ENCODE results near the gene FGGY. TPM values are rescaled to one million over a fixed set of nuclear protein-coding genes. Genes with fewer than 3 reads are reported as not detected.

Gene FGGY
- total and polyA plus RNA-seq, 2 donors (not counting 1 experiment from before 2014, with no cell fraction given): 6.1 to 38.5 TPM

DNA sequence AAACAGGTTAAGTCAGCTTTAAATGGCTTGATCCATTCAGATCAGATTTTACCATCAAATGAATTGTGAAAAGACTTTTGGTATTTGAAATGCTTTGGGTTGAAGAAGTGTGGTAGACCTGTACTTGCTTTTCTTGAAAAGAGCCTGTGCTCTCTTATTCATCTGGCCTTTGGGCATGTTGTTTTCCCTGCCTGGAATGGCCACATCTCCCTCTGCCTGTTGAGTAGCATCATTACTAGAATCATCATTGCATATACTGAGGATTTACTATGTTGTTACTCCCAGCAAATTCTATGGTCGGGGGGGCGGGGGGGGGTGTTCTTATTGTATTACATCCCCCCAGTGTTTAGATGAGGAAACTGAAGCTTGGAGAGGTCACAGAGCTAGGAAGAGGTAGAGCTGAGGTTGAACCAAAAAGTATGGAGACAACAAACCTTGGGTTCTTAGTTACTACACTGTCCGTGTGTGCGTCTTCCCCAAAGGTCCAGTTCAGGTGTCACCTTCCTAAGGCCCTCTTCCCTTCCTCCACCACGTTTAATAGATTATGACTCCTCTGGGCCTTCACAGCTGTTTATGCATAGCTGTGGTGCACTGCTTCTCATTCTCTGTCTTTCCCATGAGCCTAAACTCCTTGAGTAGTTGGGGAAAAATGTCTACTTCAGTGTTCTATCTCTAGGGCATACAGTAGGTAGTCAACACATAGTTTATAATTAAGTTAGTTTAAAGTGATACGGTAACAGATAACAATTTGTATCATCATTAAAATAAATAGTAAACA, 271.5 kb downstream of the FGGY start:
- DNase-seq: no peak
- no peak overlapping the region for H3K4me3 Mint-ChIP-seq
- WGBS (ENCODE audit: insufficient coverage): 94% methylated on average over 3 of the region's 6 CpGs
- Histone ChIP-seq H3K27ac (ENCODE audit: low read length in 2 of 2) (no peak overlapping the region), H3K27me3 (replicated peaks in 1 of 4; ENCODE audit: control extremely low read depth in 1 of 4, control insufficient read depth in 3 of 4, insufficient read depth in 4 of 4, low read length in 3 of 4) (no peaks in the 10 kb centered on the region), H3K4me3 (ENCODE audit: control extremely low read depth in 1 of 5, extremely low read depth in 1 of 5, insufficient read depth in 1 of 5, low read depth in 2 of 5, low read length in 4 of 5) (no peak overlapping the region), H3K79me2 (ENCODE audit: control insufficient read depth, insufficient read depth, low read length) (no peaks in the 10 kb centered on the region), H3K9ac (ENCODE audit: low read length) (no peak overlapping the region), H3K4me2 (replicated peaks; ENCODE audit: low read depth, low read length, poor library complexity, severe bottlenecking) (no peak overlapping the region), H3K9me3 (ENCODE audit: control extremely low read depth in 1 of 3, control insufficient read depth in 2 of 3, insufficient read depth in 1 of 3, low read length in 2 of 3) (no peaks in the 10 kb centered on the region), H4K20me1 (ENCODE audit: control insufficient read depth, insufficient read depth, low read length, poor library complexity, severe bottlenecking) (no peaks in the 10 kb centered on the region), H3K4me1 (ENCODE audit: control insufficient read depth in 2 of 2, insufficient read depth in 2 of 2, low read length in 2 of 2) (peaks cover 23 to 25% of the 10 kb centered on the region in 2 donors), H3K36me3 (replicated peaks in 1 of 2; ENCODE audit: control extremely low read depth in 1 of 2, control insufficient read depth in 1 of 2, extremely low read depth in 1 of 2, insufficient read depth in 2 of 2, low read length in 1 of 2) (no peaks in the 10 kb centered on the region), H2AFZ (ENCODE audit: insufficient read depth, low read depth, low read length, poor library complexity, severe bottlenecking) (no peak overlapping the region)
- H3K27ac Mint-ChIP-seq: no peak overlapping the region
- intact Hi-C loops (cut with micrococcal nuclease): no loop called here
- ChIA-PET CTCF (no interaction called here), POLR2A (interaction anchor here (2.0 kb wide), 1 partner anchor 7 kb away, joined by 7 read pairs; no protein-coding TSS in a partner anchor)
- TF ChIP-seq EZH2 (IDR thresholded peaks at IDR 0.05; ENCODE audit: borderline replicate concordance, insufficient read depth, low read depth, low read length, poor library complexity, severe bottlenecking): no peak
- TF ChIP-seq, protein P1, sequence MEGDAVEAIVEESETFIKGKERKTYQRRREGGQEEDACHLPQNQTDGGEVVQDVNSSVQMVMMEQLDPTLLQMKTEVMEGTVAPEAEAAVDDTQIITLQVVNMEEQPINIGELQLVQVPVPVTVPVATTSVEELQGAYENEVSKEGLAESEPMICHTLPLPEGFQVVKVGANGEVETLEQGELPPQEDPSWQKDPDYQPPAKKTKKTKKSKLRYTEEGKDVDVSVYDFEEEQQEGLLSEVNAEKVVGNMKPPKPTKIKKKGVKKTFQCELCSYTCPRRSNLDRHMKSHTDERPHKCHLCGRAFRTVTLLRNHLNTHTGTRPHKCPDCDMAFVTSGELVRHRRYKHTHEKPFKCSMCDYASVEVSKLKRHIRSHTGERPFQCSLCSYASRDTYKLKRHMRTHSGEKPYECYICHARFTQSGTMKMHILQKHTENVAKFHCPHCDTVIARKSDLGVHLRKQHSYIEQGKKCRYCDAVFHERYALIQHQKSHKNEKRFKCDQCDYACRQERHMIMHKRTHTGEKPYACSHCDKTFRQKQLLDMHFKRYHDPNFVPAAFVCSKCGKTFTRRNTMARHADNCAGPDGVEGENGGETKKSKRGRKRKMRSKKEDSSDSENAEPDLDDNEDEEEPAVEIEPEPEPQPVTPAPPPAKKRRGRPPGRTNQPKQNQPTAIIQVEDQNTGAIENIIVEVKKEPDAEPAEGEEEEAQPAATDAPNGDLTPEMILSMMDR (IDR thresholded peaks at IDR 0.05): no peak
- no peaks in the 10 kb centered on the region for H3K27me3 Mint-ChIP-seq
- H3K9me3 Mint-ChIP-seq (ENCODE audit: insufficient read depth): no peaks in the 10 kb centered on the region
- peaks cover 37% of the 10 kb centered on the region for H3K4me1 Mint-ChIP-seq
- ATAC-seq (ENCODE audit: low read depth): no peak

DNA sequence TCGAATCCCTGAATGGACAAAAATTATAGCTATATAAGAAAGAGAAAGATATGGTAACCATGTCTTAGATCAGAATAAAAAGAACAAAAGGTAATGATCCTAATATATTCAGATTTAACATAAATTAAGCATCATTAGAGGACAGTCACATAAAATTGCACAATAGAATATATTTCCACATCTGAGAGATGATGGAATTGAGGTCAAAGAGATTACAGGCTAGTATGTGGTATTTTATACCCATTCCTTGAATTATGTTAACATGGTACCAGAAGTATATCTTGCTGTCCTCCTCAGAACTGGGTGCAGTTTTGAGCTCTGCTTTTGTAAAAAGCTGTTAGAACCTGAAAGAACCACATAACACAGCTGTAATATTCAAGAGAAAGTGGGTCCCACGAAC, 272.3 kb downstream of the FGGY start:
- no peak overlapping the region for H3K27ac Mint-ChIP-seq
- POLR2A ChIA-PET: interaction anchor here (2.0 kb wide), 1 partner anchor 8 kb away, joined by 7 read pairs; no protein-coding TSS in a partner anchor
- TF ChIP-seq, protein P1 (IDR thresholded peaks at IDR 0.05): no peak
- TF ChIP-seq EZH2 (IDR thresholded peaks at IDR 0.05; ENCODE audit: borderline replicate concordance, insufficient read depth, low read depth, low read length, poor library complexity, severe bottlenecking): no peak

More for the DNA sequence above, 272.3 kb downstream of the FGGY start:
- Histone ChIP-seq H4K20me1 (ENCODE audit: control insufficient read depth, insufficient read depth, low read length, poor library complexity, severe bottlenecking) (no peaks in the 10 kb centered on the region), H3K4me3 (ENCODE audit: control extremely low read depth in 1 of 5, extremely low read depth in 1 of 5, insufficient read depth in 1 of 5, low read depth in 2 of 5, low read length in 4 of 5) (no peak overlapping the region), H3K79me2 (ENCODE audit: control insufficient read depth, insufficient read depth, low read length) (no peaks in the 10 kb centered on the region), H3K36me3 (replicated peaks in 1 of 2; ENCODE audit: control extremely low read depth in 1 of 2, control insufficient read depth in 1 of 2, extremely low read depth in 1 of 2, insufficient read depth in 2 of 2, low read length in 1 of 2) (no peaks in the 10 kb centered on the region), H3K9ac (ENCODE audit: low read length) (no peak overlapping the region), H3K27ac (ENCODE audit: low read length in 2 of 2) (no peak overlapping the region), H2AFZ (ENCODE audit: insufficient read depth, low read depth, low read length, poor library complexity, severe bottlenecking) (no peak overlapping the region), H3K4me2 (replicated peaks; ENCODE audit: low read depth, low read length, poor library complexity, severe bottlenecking) (no peak overlapping the region), H3K27me3 (replicated peaks in 1 of 4; ENCODE audit: control extremely low read depth in 1 of 4, control insufficient read depth in 3 of 4, insufficient read depth in 4 of 4, low read length in 3 of 4) (no peaks in the 10 kb centered on the region), H3K9me3 (ENCODE audit: control extremely low read depth in 1 of 3, control insufficient read depth in 2 of 3, insufficient read depth in 1 of 3, low read length in 2 of 3) (peaks cover 0 to 5% (median 3%) of the 10 kb centered on the region in 3 donors), H3K4me1 (ENCODE audit: control insufficient read depth in 2 of 2, insufficient read depth in 2 of 2, low read length in 2 of 2) (peaks cover 22 to 25% of the 10 kb centered on the region in 2 donors)
- Mint-ChIP-seq H3K9me3 (ENCODE audit: insufficient read depth) (peaks cover 3% of the 10 kb centered on the region), H3K27me3 (no peaks in the 10 kb centered on the region), H3K4me1 (peaks cover 32% of the 10 kb centered on the region), H3K4me3 (no peak overlapping the region)
- intact Hi-C loops (cut with micrococcal nuclease): no loop called here
- no peak for DNase-seq
- no CpG with 5 or more reads among the region's 2 CpGs for WGBS (ENCODE audit: insufficient coverage)
- CTCF ChIA-PET: interaction anchor here (1.1 to 3.0 kb wide), 2 partner anchors 8 to 12 kb away, joined by 4 to 9 read pairs; no protein-coding TSS in a partner anchor
- no peak for ATAC-seq (ENCODE audit: low read depth)
